ENCODE data around the gene MASP1.
"Not testable (repeated sequence)": the region's sequence is repeated elsewhere in the genome, so short reads cannot be mapped to it uniquely, and the experiment has no call there.

The MASP1 gene

DNA sequence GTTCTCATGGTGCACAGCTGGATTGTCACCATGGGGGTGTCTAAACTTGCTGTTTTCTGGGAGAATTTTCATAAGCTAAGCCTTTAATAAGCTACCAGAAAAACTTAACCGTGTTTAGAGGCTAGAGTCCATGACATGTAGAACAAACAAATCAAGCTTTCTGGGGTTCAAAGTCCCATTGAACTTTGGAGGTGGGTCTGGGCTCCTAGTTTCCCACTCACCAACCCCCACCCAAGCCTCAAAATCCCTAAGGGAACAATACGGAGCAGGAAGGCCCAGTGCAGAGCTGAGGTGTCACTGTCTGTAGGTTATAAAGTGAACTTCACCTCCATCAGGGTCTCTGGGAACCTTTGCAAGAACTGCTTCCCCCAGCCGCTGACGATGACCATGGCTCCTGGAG is 68.7 kb downstream of the MASP1 start:
- DNase-seq (ENCODE audit: low read depth), result no peak

DNA sequence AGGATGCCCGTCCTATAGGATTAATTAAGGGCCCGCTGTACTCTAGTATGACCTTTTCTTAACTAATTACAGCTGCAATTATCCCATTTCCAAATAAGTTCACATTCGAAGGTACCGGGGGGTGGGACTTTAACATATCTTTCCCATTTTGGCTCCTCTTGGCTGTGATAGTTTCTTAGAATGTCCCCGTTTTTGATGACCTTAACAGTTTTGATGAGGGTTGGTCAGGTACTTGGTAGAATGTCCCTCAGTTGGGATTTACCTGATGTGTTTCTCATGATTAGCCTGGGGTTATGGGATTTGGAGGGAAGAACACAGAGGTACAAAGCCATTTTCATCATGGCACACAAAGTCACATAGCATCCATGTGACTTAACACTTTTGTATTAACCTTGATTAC is 76.1 kb downstream of the MASP1 start:
- DNase-seq (ENCODE audit: low read depth), result no peak

DNA sequence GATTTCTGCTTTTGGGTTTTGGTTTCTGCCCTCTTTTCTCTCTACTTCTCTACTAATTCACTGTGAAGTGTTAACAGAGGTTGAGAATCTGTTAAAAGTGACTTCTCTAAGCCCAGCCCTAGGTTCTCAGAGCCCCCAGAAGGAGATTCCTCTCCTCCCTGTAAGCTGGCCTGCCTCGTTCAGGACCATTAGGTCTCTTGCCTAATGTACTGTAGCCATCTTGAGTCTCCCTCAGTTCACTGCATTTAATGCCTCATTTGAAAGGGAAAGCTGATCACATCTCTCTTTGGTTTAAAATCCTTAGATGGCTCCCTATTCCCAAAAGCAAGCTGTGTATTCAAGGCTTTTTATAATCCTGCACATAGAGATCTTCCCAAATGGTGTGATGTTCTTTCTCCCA is 77.9 kb downstream of the MASP1 start:
- DNase-seq (ENCODE audit: low read depth), result no peak

DNA sequence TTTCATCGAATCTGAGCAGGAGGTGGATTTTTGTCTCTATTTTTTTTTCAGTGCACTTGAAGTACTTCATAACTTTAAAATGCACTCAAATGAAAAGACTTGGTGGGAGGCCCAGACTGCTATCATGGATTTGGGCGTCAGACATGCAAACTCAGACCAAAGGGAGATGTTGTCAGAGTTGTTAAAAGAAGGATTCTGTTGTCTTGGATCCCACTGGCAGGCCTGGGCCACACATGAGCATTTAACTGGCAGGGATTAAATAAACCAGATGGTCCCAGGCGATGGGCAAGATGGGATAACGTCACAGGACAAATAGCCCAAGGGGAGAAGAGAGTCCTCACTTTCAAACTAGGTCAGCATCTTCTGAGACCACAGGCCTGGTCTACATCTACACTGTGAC is 78.8 kb downstream of the MASP1 start:
- DNase-seq (ENCODE audit: low read depth), result no peak

- DNase-seq (ENCODE audit: low read depth), result no peak
These were observed 79.4 kb downstream of the MASP1 start for GRCh38 chr3:187212196-187212545.

- no peak for DNase-seq (ENCODE audit: low read depth)
These were observed 79.9 kb downstream of the MASP1 start for GRCh38 chr3:187211532-187212195.

DNA sequence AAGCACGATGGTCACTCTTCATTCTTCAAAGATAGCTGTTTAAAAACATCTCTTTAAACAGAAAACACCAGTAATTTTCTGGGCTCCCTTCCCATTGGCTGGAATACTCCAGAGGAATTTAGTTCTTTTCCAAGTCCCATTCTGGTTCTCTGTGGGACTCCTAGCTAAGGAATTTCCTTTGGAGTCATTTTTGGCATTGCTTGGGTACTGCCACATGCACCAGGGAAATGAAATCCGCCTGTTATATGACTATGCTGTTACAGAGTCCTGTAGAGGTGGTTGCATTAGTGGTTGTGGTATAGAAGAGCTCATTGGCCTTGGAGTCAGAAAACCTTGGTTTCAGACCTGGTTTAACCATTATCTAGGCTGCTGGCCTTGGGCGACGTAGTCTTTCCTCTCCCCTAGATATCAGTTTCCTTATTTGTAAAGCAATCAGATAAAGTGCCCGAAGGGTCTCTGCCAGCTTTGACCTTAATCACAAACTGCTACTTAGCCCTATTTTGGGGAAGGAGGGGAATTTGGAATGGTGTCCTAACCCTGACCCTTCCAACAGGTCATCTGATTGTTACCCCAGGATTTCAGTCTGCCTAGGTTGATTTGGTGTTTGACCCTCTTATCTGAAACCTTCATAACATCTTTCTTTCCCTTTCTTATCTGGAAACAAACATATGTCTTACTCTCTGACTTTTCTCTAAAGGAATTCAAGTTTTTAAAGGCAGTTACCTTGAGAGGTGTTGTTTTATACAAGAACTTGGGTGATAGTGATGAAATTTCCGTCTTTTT is 80.8 kb downstream of the MASP1 start:
- DNase-seq (ENCODE audit: low read depth), result no peak

GRCh38 chr3:187210091-187210490 is 81.4 kb downstream of the MASP1 start:
- no peak for DNase-seq (ENCODE audit: low read depth)

- no peak for DNase-seq (ENCODE audit: low read depth)
These were observed 82.0 kb downstream of the MASP1 start for GRCh38 chr3:187209491-187209890.

DNA sequence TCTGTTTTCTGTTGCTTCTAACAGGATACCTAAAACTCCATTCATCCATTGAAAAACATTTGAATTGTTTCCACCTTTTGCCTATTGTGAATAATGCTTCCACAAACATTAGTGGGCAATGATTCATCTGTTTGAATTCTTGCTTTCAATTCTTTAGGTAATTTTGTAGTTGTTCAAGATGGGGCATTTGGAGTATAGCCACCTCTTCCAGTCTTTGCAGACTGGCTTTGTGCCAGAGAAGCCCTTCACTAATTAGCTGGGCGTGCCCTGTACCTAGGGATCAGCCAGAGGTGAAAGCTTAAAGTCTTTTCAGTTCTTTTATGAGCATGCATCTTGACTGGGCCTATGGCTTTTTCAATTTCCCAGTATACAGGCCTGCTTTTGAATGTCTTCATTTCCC is 83.4 kb downstream of the MASP1 start:
- no peak for DNase-seq (ENCODE audit: low read depth)

DNA sequence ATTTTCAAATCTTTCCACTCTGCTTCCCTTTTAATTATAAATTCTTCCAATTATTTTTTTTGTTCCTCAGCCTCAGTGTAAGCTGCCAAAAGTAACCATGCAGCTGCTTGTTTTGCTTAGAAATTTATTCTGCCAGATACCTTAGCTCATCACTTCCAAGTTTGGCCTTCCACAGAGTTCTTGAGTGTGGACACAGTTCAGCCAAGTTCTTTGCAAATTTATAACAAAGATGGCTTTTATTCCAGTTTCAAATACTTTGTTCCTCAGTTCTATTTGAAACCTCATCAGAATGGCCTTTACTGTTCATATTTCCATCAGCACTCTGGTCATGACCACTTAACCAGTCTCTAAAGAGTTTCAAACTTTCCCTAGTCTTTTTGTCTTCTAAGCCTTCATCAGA is 83.9 kb downstream of the MASP1 start:
- no peak for DNase-seq (ENCODE audit: low read depth)

GRCh38 chr3:187207062-187207461 is 84.5 kb downstream of the MASP1 start:
- no peak for DNase-seq (ENCODE audit: low read depth)

GRCh38 chr3:187205683-187206082 is 85.9 kb downstream of the MASP1 start:
- no peak for DNase-seq (ENCODE audit: low read depth)

- DNase-seq (ENCODE audit: low read depth), result not testable (repeated sequence)
These were observed 92.0 kb downstream of the MASP1 start for GRCh38 chr3:187199463-187200050.

DNA sequence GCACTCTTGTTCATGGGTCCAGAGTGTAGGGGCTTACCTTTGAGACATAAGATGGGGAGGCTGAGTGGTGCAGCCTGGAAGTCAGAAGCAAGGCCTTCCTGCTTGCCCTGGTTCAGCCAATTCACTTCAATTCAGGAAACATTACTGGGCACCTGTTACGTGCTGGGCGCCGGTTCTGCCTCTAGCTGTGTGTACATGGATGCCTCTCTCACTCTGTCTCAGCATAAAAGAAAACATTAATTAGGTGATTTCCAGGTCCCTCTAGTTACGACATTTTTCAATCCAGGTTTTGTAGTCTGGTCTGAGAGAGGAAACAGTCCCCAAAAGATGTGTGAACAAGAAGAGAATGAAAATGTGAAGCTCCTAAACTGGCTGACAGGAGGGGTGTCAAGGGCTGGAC is 93.0 kb downstream of the MASP1 start:
- no peak for DNase-seq (ENCODE audit: low read depth)

- DNase-seq (ENCODE audit: low read depth), result no peak
These were observed 94.2 kb downstream of the MASP1 start, which contains the start of gene RTP1 for GRCh38 chr3:187197335-187197649. TSS of gene RTP1 (plus strand) at chr3:187197486. CDS start at chr3:187197516, 30 bp downstream.

GRCh38 chr3:187196573-187197334 is 94.8 kb downstream of the MASP1 start:
- no peak for DNase-seq (ENCODE audit: low read depth)

DNA sequence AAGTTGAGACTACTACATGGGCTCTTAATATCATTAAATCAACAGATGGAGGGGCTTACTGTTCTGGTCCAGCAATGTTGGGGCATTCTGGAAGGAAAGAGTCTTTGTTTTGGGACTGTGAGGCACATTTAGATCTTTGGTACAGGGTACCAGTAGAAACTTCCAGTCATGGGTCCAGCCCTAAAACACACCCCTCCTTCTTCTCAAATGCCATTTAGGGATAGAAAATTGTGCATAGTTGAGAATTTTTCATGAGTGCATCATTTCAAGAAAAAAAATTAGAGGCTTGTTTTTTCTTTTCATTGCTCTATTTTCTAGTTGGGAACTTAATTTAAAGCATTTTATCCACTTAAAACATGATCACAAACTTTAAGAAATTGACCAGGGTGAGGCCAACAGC is 98.4 kb downstream of the MASP1 start:
- no peak for DNase-seq (ENCODE audit: low read depth)

GRCh38 chr3:187191271-187191670 is 100.3 kb downstream of the MASP1 start:
- DNase-seq (ENCODE audit: low read depth), result no peak

DNA sequence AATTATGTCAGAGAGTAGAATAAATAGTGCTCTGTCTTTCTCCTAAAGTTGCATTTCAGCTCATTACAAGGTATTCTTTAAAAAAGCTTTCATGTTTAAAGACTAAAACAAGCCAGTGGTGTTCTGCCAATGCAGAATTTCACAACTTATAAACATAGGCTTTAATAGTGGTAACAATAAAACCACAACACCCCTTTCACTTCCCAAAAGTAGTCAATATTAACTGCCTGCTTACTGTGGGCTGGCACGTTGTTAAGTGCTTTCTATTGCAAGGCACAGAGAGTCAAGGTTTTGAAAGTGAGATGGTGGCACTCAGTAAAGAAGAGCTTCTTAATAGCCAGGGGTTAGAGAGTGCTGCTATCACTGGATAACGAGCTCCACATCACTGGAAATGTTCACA is 102.6 kb downstream of the MASP1 start:
- no peak for DNase-seq (ENCODE audit: low read depth)

GRCh38 chr3:187186801-187187421 is 104.6 kb downstream of the MASP1 start:
- DNase-seq (ENCODE audit: low read depth), result no peak

DNA sequence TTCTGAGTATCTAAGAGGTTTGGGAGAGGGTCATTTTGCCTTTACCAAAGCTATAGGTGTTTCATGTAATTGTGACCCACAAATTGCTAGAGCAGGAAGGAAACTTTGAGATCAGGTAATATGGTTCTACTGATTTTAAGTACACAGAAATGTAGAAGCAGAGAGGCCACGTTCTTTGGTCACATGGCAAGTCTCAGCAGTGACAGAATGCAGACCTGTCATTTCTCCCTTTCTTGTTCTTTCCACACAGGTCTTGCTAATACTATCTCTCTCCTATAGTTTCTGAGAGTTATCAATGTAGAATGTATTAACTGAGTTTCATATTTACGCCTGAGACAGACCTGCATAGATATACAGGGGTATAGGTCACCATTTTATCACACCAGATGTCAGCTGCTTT is 105.2 kb downstream of the MASP1 start:
- DNase-seq (ENCODE audit: low read depth), result no peak
